H1 (cell line): ENCODE measurements around the gene CPE. TPM values are rescaled to one million over a fixed set of nuclear protein-coding genes. Genes with fewer than 3 reads are reported as not detected.

Experiments
- CTCF ChIA-PET: fragments of 300-600 bp; sonication (Branson Sonifier 250); formaldehyde crosslinking; loops from one replicate; lab custom pipeline; 2021; ENCODE audit not compliant: partially characterized antibody; lab: Charles Lee
- POLR2A ChIA-PET: fragments of 300-600 bp; sonication (Branson Sonifier 250); formaldehyde crosslinking; loops from one replicate; lab custom pipeline; 2021; ENCODE audit warnings: inconsistent platforms; ENCODE audit not compliant: partially characterized antibody; lab: Charles Lee
- DNase-seq, 2 experiments: peaks; one replicate each; pipeline versions ENCODE4 v3.0.0 to v3.0.0-alpha.2; 2010 to 2022; ENCODE audit warnings: low spot score in 2 of 2, low read depth in 1 of 2, mixed read lengths in 1 of 2
- FAIRE-seq: peaks from 2 replicates; lab custom pipeline; 2011; peaks lifted over from hg19 to GRCh38; lab: Jason Lieb, UNC
- H2AFZ ChIP-seq: 2 replicates; pipeline ENCODE4 v1.8.1; 2012; ENCODE audit warnings: low read length, inconsistent platforms
- H2AK5ac ChIP-seq: 2 replicates; pipeline ENCODE4 v1.6.1; 2013; ENCODE audit warnings: low read depth, low read length
- H2BK120ac ChIP-seq: replicated peaks from 2 replicates; pipeline ENCODE3; 2013; ENCODE audit warnings: low read depth, low read length, inconsistent platforms
- H2BK12ac ChIP-seq: 2 replicates; pipeline ENCODE4 v1.6.1; 2013; ENCODE audit warnings: low read depth, low read length
- H2BK15ac ChIP-seq: 2 replicates; pipeline ENCODE4 v1.6.1; 2013; ENCODE audit warnings: low read length
- H2BK20ac ChIP-seq: 2 replicates; pipeline ENCODE4 v1.6.1; 2013; ENCODE audit warnings: low read length
- H2BK5ac ChIP-seq: 2 replicates; pipeline ENCODE4 v1.6.1; 2013; ENCODE audit warnings: low read depth, low read length
- H3K14ac ChIP-seq: 2 replicates; pipeline ENCODE4 v1.6.1; 2013; ENCODE audit warnings: inconsistent platforms; ENCODE audit not compliant: insufficient read length
- H3K18ac ChIP-seq: 2 replicates; pipeline ENCODE4 v1.6.1; 2013; ENCODE audit warnings: low read length; ENCODE audit errors: extremely low read depth
- H3K23ac ChIP-seq: 2 replicates; pipeline ENCODE4 v1.6.1; 2013; ENCODE audit warnings: inconsistent platforms; ENCODE audit not compliant: insufficient read length
- H3K23me2 ChIP-seq: 2 replicates; pipeline ENCODE4 v1.6.1; 2013; ENCODE audit warnings: low read depth, low read length
- H3K27ac ChIP-seq: 2 replicates; pipeline ENCODE4 v1.6.1; 2011; ENCODE audit warnings: low read depth, low read length, inconsistent platforms
- H3K27me3 ChIP-seq, 4 experiments: replicated peaks in 1 of 4; 1 replicate in 1 of 4; 2 replicates in 3 of 4; pipeline versions ENCODE4 v1.6.1 to v1.8.1; 2011 to 2013; ENCODE audit warnings: low read length in 3 of 4, mild to moderate bottlenecking in 3 of 4, inconsistent platforms in 2 of 4, mixed read lengths in 2 of 4, moderate library complexity in 1 of 4; ENCODE audit not compliant: control insufficient read depth in 3 of 4, insufficient read depth in 3 of 4; ENCODE audit errors: extremely low read depth in 1 of 4
- H3K36me3 ChIP-seq, 4 experiments: 2 replicates each; pipeline versions ENCODE4 v1.6.1 to v1.8.1; 2011 to 2013; ENCODE audit warnings: mild to moderate bottlenecking in 4 of 4, low read length in 3 of 4, moderate library complexity in 2 of 4, control low read depth in 1 of 4, inconsistent platforms in 1 of 4; ENCODE audit not compliant: insufficient read depth in 4 of 4, control insufficient read depth in 2 of 4
- H3K4ac ChIP-seq: replicated peaks from 2 replicates; pipeline ENCODE3; 2013; ENCODE audit warnings: low read length, low read depth, mixed read lengths, inconsistent platforms; ENCODE audit not compliant: insufficient read length
- H3K4me1 ChIP-seq, 4 experiments: replicated peaks in 1 of 4; 1 replicate in 1 of 4; 2 replicates in 3 of 4; pipeline versions ENCODE4 v1.6.1 to v1.8.1; 2011 to 2013; ENCODE audit warnings: low read length in 3 of 4, inconsistent platforms in 2 of 4, mixed read lengths in 1 of 4; ENCODE audit not compliant: insufficient read depth in 4 of 4, control insufficient read depth in 3 of 4
- H3K4me2 ChIP-seq, 2 experiments: 2 replicates each; pipeline versions ENCODE4 v1.6.1 to v1.8.1; 2011 to 2013; ENCODE audit warnings: low read depth in 2 of 2, low read length in 2 of 2, control low read depth in 1 of 2, inconsistent platforms in 1 of 2, mild to moderate bottlenecking in 1 of 2; ENCODE audit not compliant: insufficient read depth in 1 of 2
- H3K4me3 ChIP-seq, 4 experiments: fragments of 200-600, 300-600 bp in 1 of 4; sonication (generic), shearing (Covaris generic), sonication (Bioruptor Twin) in 1 of 4; 2 replicates each; pipeline versions ENCODE4 v1.5.1 to v1.8.1; 2011 to 2016; ENCODE audit warnings: low read length in 4 of 4, low read depth in 3 of 4, control low read depth in 2 of 4, inconsistent platforms in 2 of 4, mild to moderate bottlenecking in 2 of 4, mixed read lengths in 1 of 4, moderate library complexity in 1 of 4; ENCODE audit not compliant: insufficient read depth in 2 of 4; ENCODE audit errors: extremely low read depth in 1 of 4
- H3K56ac ChIP-seq: replicated peaks from 2 replicates; pipeline ENCODE3; 2013; ENCODE audit warnings: low read depth, mild to moderate bottlenecking, mixed read lengths, low read length, inconsistent platforms; ENCODE audit not compliant: insufficient read length
- H3K79me1 ChIP-seq: 2 replicates; pipeline ENCODE4 v1.6.1; 2013; ENCODE audit warnings: low read depth, low read length, control low read depth
- H3K79me2 ChIP-seq, 2 experiments: 2 replicates each; pipeline versions ENCODE4 v1.6.1 to v1.8.1; 2012 to 2013; ENCODE audit warnings: low read length in 2 of 2, mild to moderate bottlenecking in 2 of 2, inconsistent platforms in 1 of 2; ENCODE audit not compliant: insufficient read depth in 2 of 2, control insufficient read depth in 1 of 2
- H3K9ac ChIP-seq, 4 experiments: replicated peaks in 1 of 4; 1 replicate in 1 of 4; 2 replicates in 3 of 4; pipeline versions ENCODE4 v1.6.1 to v1.8.1; 2011 to 2013; ENCODE audit warnings: low read depth in 3 of 4, low read length in 3 of 4, control low read depth in 2 of 4, mild to moderate bottlenecking in 2 of 4, moderate library complexity in 2 of 4, inconsistent platforms in 1 of 4; ENCODE audit errors: extremely low read depth in 1 of 4
- H3K9me3 ChIP-seq, 2 experiments: 2 replicates each; pipeline versions ENCODE4 v1.6.1 to v1.8.1; 2012 to 2013; ENCODE audit warnings: mild to moderate bottlenecking in 2 of 2, moderate library complexity in 2 of 2, control low read depth in 1 of 2, inconsistent platforms in 1 of 2, low read depth in 1 of 2, low read length in 1 of 2, mixed read lengths in 1 of 2; ENCODE audit not compliant: insufficient read depth in 2 of 2
- H4K20me1 ChIP-seq, 2 experiments: replicated peaks in 1 of 2; 2 replicates each; pipeline versions ENCODE3 to v1.8.1; 2011 to 2013; ENCODE audit warnings: inconsistent platforms in 2 of 2, low read length in 2 of 2, mild to moderate bottlenecking in 1 of 2; ENCODE audit not compliant: insufficient read depth in 2 of 2, control insufficient read depth in 1 of 2
- H4K5ac ChIP-seq: 2 replicates; pipeline ENCODE4 v1.6.1; 2013; ENCODE audit warnings: low read length, low read depth, mixed read lengths, inconsistent platforms; ENCODE audit not compliant: insufficient read length
- H4K8ac ChIP-seq: 2 replicates; pipeline ENCODE4 v1.8.0; 2013; ENCODE audit warnings: mild to moderate bottlenecking, moderate library complexity, low read length, inconsistent platforms; ENCODE audit not compliant: insufficient read depth; ENCODE audit errors: extremely low read depth
- H4K91ac ChIP-seq: replicated peaks from 2 replicates; pipeline ENCODE3; 2013; ENCODE audit warnings: low read length, mixed read lengths, inconsistent platforms; ENCODE audit not compliant: insufficient read length
- CBX5 ChIP-seq: fragments of 300-800, 300-1000 bp; sonication (generic); IDR thresholded peaks from 2 replicates; pipeline ENCODE4 v1.7.1; 2016; ENCODE audit warnings: antibody characterized with exemption, low read length, low read depth
- HDAC2 ChIP-seq, 2 experiments: fragments of 300-600 bp in 1 of 2; sonication (generic) in 1 of 2; IDR thresholded peaks; 2 replicates each; pipeline ENCODE4 v1.6.1; 2011 to 2012; ENCODE audit warnings: low read depth in 2 of 2, low read length in 2 of 2, mild to moderate bottlenecking in 2 of 2, moderate library complexity in 2 of 2, borderline replicate concordance in 1 of 2, inconsistent platforms in 1 of 2
- PHF8 ChIP-seq: fragments of 200-600 bp; sonication (generic); conservative IDR thresholded peaks from 2 replicates; pipeline ENCODE4 v1.7.1; 2012; ENCODE audit warnings: low read depth, mild to moderate bottlenecking, inconsistent platforms, low read length, moderate library complexity
- WGBS, 2 experiments: shearing (Covaris generic) in 1 of 2; methylation state at CpG; one replicate each; pipeline versions ENCODE4 v1.1.6 to v1.1.7; 2013 to 2015; ENCODE audit warnings: low lambda C conversion rate in 2 of 2, mixed read lengths in 2 of 2, inconsistent platforms in 1 of 2, low coverage in 1 of 2, missing lambda C conversion rate in 1 of 2; ENCODE audit not compliant: insufficient replicate concordance in 2 of 2, insufficient coverage in 1 of 2, insufficient read length in 1 of 2; ENCODE audit errors: extremely low coverage in 1 of 2, missing lambda C conversion rate in 1 of 2; 5-methylcytosine and 5-hydroxymethylcytosine counted together
- polyA plus RNA-seq, 7 experiments: library from polyadenylated mRNA; depleted of rRNA in 3 of 7; stranded (reverse) in 5 of 7; unstranded in 2 of 7; fragments of >200 nt in 5 of 7; fragments of 200-250 nt in 2 of 7; gene quantifications; 1 replicate in 5 of 7; 2 replicates in 1 of 7; 4 replicates in 1 of 7; pipeline versions ENCODE4 v1.2.1 to v1.2.3, GENCODE V29; 2011 to 2013; ENCODE audit warnings: missing spikeins in 2 of 7, mixed read lengths in 2 of 7
- total RNA-seq: library from RNA; stranded (reverse); fragmentation: NEBNext Ultra II Directional; extraction: Animal tissue kit (Norgen Biotek cat#: 25700); gene quantifications from 2 replicates; pipeline ENCODE4 v1.2.1, GENCODE V29; 2021

The CPE gene
- total and polyA plus RNA-seq, 2 of the 8 experiments (the other 6 are each of a cell fraction or from before 2014, with no cell fraction given): 9.4 to 10.2 TPM

DNA sequence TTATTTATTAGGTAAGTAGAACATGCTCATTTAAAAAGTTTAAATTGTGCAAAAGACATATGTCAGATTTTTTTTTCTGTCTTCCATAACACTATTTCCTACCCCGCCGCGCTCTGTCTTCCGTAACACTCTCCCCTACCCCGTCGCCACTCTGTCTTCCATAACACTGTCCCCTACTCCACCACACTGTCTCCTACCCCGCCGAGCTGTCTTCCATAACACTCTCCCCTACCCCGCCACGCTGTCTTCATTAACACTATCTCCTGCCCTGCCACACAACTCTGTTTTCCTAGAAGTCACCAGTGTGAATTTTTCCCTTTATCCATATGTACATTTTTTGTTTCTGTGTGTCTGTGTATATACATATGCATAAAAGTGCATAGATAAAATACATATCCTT, 47.0 kb upstream of the CPE start:
- Histone ChIP-seq H3K9me3 (no peaks in the 10 kb centered on the region), H3K4ac (no peak overlapping the region), H3K79me1 (no peaks in the 10 kb centered on the region; the same call in 1 of the 2 replicates), H2BK12ac (no peak overlapping the region), H2BK5ac (no peak overlapping the region), H3K9ac (peak overlapping the region in 1 of 4 experiments; percentile 7; a peak in 2 of 7 replicates), H4K91ac (no peak overlapping the region), H2AFZ (no peak overlapping the region), H3K56ac (no peak overlapping the region), H3K4me2 (peak overlapping the region; percentile 88 to 90), H3K36me3 (peaks cover 0 to 61% (median 14%) of the 10 kb centered on the region in 4 experiments; a peak in 5 of 8 replicates), H2BK120ac (no peak overlapping the region), H3K23ac (no peak overlapping the region), H3K18ac (no peak overlapping the region), H3K4me1 (peaks cover 0 to 6% (median 3%) of the 10 kb centered on the region in 4 experiments; a peak in 4 of 7 replicates), H2BK20ac (no peak overlapping the region), H3K14ac (no peak overlapping the region), H3K4me3 (peak overlapping the region in 3 of 4 experiments; percentile 2 to 96 (median 93); a peak in 6 of 8 replicates), H3K23me2 (peaks cover 3% of the 10 kb centered on the region), H4K20me1 (peaks cover 31 to 37% of the 10 kb centered on the region in 2 experiments), H4K8ac (no peak overlapping the region), H3K79me2 (peaks cover 51 to 93% of the 10 kb centered on the region in 2 experiments), H2AK5ac (no peak overlapping the region)
- DNase-seq (no peak), FAIRE-seq (no peak)
- 69% methylated on average over 10 of the region's 10 CpGs; no CpG with 5 or more reads in 1 of the 2 experiments for WGBS, 2 experiments
- CTCF ChIA-PET: interaction anchor here (0.7 to 3.2 kb wide), 6 partner anchors 11 to 200 kb away, joined by 3 to 8 read pairs (median 4); no protein-coding TSS in a partner anchor
- POLR2A ChIA-PET: no interaction called here
- TF ChIP-seq PHF8: no peak
- TF ChIP-seq CBX5: no peak
- TF ChIP-seq HDAC2 (IDR thresholded peaks at IDR 0.05; ENCODE audit: borderline replicate concordance in 1 of 2, low read depth in 2 of 2, low read length in 2 of 2): no peak
- TF ChIP-seq, all 59 proteins: peak for 0
- Histone ChIP-seq H2BK15ac (no peak overlapping the region), H3K27me3 (no peaks in the 10 kb centered on the region), H3K27ac (no peak overlapping the region), H4K5ac (no peak overlapping the region)
